HG02885 (cell line): Measurements from ENCODE around the gene STYXL2.

ENCODE experiments used
- ATAC-seq: cut with Tn5 transposase; IDR thresholded peaks from one replicate; pipeline ENCODE4 v1.9.1; 2021; ENCODE audit warnings: mild to moderate bottlenecking; ENCODE audit not compliant: unreplicated experiment, poor library complexity

STYXL2 gene

GRCh38 chr1:167093846-167094516, at the start of gene STYXL2:
STYXL2 (plus strand) TSS chr1:167094075; CDS start chr1:167094850, 775 bp downstream.
- no peak for ATAC-seq

- no peak for ATAC-seq
Measured at GRCh38 chr1:167051907-167052306, 42.0 kb upstream of the STYXL2 start.

GRCh38 chr1:167052389-167052788, 41.5 kb upstream of the STYXL2 start:
- ATAC-seq, result no peak

GRCh38 chr1:167054531-167054930, 39.3 kb upstream of the STYXL2 start:
- ATAC-seq, result no peak

- no peak for ATAC-seq
Measured at GRCh38 chr1:167054946-167055630, 38.8 kb upstream of the STYXL2 start.

- ATAC-seq, result no peak
Measured at GRCh38 chr1:167056529-167057231, 37.2 kb upstream of the STYXL2 start.

- ATAC-seq, result peak; percentile 77
Measured at GRCh38 chr1:167057241-167057688, 36.6 kb upstream of the STYXL2 start.

GRCh38 chr1:167059045-167059808, 34.6 kb upstream of the STYXL2 start:
- ATAC-seq, result no peak

- no peak for ATAC-seq
Measured at GRCh38 chr1:167059809-167060107, 34.1 kb upstream of the STYXL2 start.

- ATAC-seq, result no peak
Measured at GRCh38 chr1:167060141-167061072, 33.5 kb upstream of the STYXL2 start.

GRCh38 chr1:167061073-167061464, 32.8 kb upstream of the STYXL2 start:
- ATAC-seq, result no peak

- ATAC-seq, result no peak
Measured at GRCh38 chr1:167064621-167065020, 29.3 kb upstream of the STYXL2 start.

- ATAC-seq, result no peak
Measured at GRCh38 chr1:167065471-167065870, 28.4 kb upstream of the STYXL2 start.

- peak; percentile 88 for ATAC-seq
Measured at GRCh38 chr1:167066333-167067122, 27.3 kb upstream of the STYXL2 start.

- ATAC-seq, result no peak
Measured at GRCh38 chr1:167067904-167068303, 26.0 kb upstream of the STYXL2 start.

- no peak for ATAC-seq
Measured at GRCh38 chr1:167068761-167069160, 25.1 kb upstream of the STYXL2 start.

- no peak for ATAC-seq
Measured at GRCh38 chr1:167071286-167071685, 22.6 kb upstream of the STYXL2 start.

- ATAC-seq, result no peak
Measured at GRCh38 chr1:167076136-167076710, 17.7 kb upstream of the STYXL2 start.
